Activated CD4-positive, alpha-beta memory T cell treated with anti-CD3 and anti-CD28 coated beads for 36 hours (primary cell): ENCODE results near the gene PLEKHB1. TPM values are rescaled to one million over a fixed set of nuclear protein-coding genes. Genes with fewer than 3 reads are reported as not detected.
A peak's percentile ranks its signal among the peaks of the same experiment; 100 is the strongest.
"Not testable (repeated sequence)": the region's sequence is repeated elsewhere in the genome, so short reads cannot be mapped to it uniquely, and the experiment has no call there.

Source experiments
- CTCF ChIA-PET: fragments of 350-600 bp; sonication (Branson Sonifier 250); formaldehyde crosslinking; loops from one replicate; lab custom pipeline; 2021; ENCODE audit warnings: antibody characterized with exemption, inconsistent platforms; lab: Charles Lee
- POLR2A ChIA-PET: fragments of 350-600 bp; sonication (Branson Sonifier 250); formaldehyde crosslinking; loops from one replicate; lab custom pipeline; 2021; ENCODE audit warnings: antibody characterized with exemption; lab: Charles Lee
- DNase-seq: peaks from one replicate; pipeline ENCODE4 v3.0.0-alpha.2; 2020
- H3K27ac Mint-ChIP-seq: one replicate; pipeline ENCODE4 v1.8.0; 2021; ENCODE audit warnings: mixed read lengths
- H3K27me3 Mint-ChIP-seq: one replicate; pipeline ENCODE4 v1.8.0; 2021; ENCODE audit warnings: mixed read lengths
- H3K36me3 Mint-ChIP-seq: one replicate; pipeline ENCODE4 v1.8.0; 2021; ENCODE audit warnings: mixed read lengths
- H3K4me1 Mint-ChIP-seq: one replicate; pipeline ENCODE4 v1.8.0; 2021; ENCODE audit warnings: low read depth, mixed read lengths
- H3K4me3 Mint-ChIP-seq: one replicate; pipeline ENCODE4 v1.8.0; 2021; ENCODE audit warnings: mild to moderate bottlenecking, mixed read lengths
- H3K9me3 Mint-ChIP-seq: one replicate; pipeline ENCODE4 v1.8.0; 2021; ENCODE audit warnings: mixed read lengths
- intact Hi-C: fragments of 100-400 bp; cut with micrococcal nuclease; formaldehyde crosslinking; loops from one replicate; pipeline ENCODE4 v1.15.1; 2023
- total RNA-seq, 2 experiments: library from RNA; stranded (reverse); gene quantifications; one replicate each; pipeline ENCODE4 v1.2.3, GENCODE V29; 2021

PLEKHB1 gene
- total RNA-seq, 2 experiments from 2014 or later, result 13.2 to 16.0 TPM

DNA sequence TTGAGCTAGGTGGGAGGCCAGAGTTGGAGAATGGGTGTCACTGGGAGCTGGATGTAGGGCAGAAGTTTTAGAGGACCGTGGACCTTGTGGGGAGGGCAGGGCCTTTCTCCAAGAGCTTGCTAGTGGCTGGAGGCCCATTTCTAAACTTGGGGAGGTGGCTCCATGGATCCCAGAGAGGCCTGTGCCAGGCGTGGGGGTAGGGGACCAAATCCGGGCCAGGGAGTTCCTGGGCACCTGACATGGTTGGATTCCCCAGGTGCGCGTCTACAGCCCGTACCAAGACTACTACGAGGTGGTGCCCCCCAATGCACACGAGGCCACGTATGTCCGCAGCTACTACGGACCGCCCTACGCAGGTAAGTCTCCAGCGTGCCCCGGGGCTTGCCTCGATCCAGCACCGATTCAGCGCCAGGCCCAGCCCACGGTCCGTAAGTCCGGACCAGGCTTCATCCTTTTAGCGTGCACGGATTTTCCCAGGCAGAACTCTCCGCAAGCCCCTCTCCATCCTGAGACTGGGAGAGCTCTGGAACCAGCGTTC, 14.2 kb downstream of the PLEKHB1 start:
- Mint-ChIP-seq H3K27me3 (no peaks in the 10 kb centered on the region), H3K4me1 (peaks cover 3% of the 10 kb centered on the region), H3K9me3 (no peaks in the 10 kb centered on the region), H3K27ac (no peak overlapping the region), H3K36me3 (no peaks in the 10 kb centered on the region), H3K4me3 (peak overlapping the region; percentile 36)
- CTCF ChIA-PET, result interaction anchor here (0.6 to 5.3 kb wide), 34 partner anchors 12 to 358 kb away, joined by 3 to 173 read pairs (median 4); partner anchors contain the start of genes ARHGEF17 and PLEKHB1
- intact Hi-C loops, result loop anchor here (1.0 kb wide), 2 partner anchors 35 to 309 kb away; no protein-coding TSS in a partner anchor
- no peak for DNase-seq
- POLR2A ChIA-PET, result no interaction called here

DNA sequence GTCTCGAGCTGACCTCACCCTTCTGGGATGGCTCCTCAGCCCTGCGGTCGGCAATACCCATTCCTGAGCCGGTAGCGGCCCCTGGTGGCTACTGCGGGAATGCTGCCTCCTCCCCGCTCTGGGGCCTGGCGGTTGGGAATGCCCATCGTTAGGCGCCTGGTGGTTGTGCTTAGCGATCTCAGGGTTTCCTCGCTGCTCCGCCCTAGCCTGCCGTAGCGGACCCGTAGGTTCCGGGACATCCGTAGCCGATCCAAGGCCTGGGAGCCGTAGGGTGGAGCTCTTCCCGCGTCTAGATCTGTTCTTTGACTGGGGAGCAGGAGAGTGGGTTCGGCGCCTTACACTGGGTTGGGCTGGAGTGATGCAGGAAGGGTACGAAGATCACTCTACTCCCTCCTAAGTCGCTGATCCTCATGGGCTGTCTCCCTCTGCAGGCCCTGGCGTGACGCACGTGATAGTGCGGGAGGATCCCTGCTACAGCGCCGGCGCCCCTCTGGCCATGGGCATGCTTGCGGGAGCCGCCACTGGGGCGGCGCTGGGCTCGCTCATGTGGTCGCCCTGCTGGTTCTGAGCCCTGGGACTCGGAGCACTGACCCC, 14.8 kb downstream of the PLEKHB1 start:
- H3K27ac Mint-ChIP-seq, result no peak overlapping the region
- peak; percentile 90 for DNase-seq
- ChIA-PET CTCF (interaction anchor here (0.5 to 5.3 kb wide), 38 partner anchors 11 to 561 kb away, joined by 3 to 173 read pairs (median 4); partner anchors contain the start of genes ARHGEF17 and PLEKHB1), POLR2A (no interaction called here)
- intact Hi-C loops, result loop anchor here (1.0 kb wide), 2 partner anchors 36 to 310 kb away; no protein-coding TSS in a partner anchor
- H3K4me1 Mint-ChIP-seq, result peaks cover 3% of the 10 kb centered on the region
- no peaks in the 10 kb centered on the region for H3K27me3 Mint-ChIP-seq
- H3K9me3 Mint-ChIP-seq, result no peaks in the 10 kb centered on the region
- peak overlapping the region; percentile 37 for H3K4me3 Mint-ChIP-seq
- H3K36me3 Mint-ChIP-seq, result no peaks in the 10 kb centered on the region

DNA sequence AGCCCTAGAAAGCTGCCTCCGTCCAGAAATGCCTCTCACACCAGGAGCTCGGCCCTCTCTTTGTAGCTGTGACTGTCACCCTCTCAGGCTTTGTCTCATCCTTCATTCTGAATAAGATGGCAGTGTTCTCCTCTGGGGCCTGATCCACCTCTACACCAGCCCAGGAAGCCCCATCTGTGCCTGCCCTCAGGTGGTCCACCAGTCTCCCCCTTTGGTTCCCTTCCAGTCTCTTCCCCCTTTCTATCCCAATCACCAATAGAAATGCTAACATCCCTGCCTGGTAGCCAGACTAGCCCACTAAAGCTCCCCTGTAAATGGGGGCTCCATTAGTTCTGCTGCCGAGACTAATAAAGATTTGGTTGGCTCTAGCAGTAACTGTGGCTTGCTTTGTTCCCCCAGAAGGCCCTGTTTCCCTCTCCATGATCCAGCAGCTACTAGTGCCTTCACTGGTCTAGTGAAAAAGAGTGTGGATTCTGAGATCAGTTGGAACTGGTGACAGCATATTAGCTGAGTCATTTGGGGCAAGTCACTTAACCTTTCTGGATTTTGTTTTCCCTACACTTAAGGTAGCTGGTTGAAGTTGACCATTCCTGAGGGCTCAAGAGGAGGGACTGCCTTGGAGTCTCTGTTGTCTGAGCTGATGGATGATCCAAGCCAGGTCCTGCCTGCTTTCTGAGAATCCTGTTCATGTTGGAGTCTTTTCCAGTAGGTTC, 16.2 kb downstream of the PLEKHB1 start:
- POLR2A ChIA-PET, result no interaction called here
- Mint-ChIP-seq H3K4me3 (no peak overlapping the region), H3K4me1 (peaks cover 3% of the 10 kb centered on the region), H3K27ac (no peak overlapping the region), H3K27me3 (no peaks in the 10 kb centered on the region), H3K36me3 (no peaks in the 10 kb centered on the region), H3K9me3 (no peaks in the 10 kb centered on the region)
- CTCF ChIA-PET, result interaction anchor here (0.8 to 5.3 kb wide), 12 partner anchors 10 to 659 kb away, joined by 3 to 173 read pairs (median 3); partner anchors contain the start of gene ARHGEF17
- intact Hi-C loops, result no loop called here
- DNase-seq, result no peak

DNA sequence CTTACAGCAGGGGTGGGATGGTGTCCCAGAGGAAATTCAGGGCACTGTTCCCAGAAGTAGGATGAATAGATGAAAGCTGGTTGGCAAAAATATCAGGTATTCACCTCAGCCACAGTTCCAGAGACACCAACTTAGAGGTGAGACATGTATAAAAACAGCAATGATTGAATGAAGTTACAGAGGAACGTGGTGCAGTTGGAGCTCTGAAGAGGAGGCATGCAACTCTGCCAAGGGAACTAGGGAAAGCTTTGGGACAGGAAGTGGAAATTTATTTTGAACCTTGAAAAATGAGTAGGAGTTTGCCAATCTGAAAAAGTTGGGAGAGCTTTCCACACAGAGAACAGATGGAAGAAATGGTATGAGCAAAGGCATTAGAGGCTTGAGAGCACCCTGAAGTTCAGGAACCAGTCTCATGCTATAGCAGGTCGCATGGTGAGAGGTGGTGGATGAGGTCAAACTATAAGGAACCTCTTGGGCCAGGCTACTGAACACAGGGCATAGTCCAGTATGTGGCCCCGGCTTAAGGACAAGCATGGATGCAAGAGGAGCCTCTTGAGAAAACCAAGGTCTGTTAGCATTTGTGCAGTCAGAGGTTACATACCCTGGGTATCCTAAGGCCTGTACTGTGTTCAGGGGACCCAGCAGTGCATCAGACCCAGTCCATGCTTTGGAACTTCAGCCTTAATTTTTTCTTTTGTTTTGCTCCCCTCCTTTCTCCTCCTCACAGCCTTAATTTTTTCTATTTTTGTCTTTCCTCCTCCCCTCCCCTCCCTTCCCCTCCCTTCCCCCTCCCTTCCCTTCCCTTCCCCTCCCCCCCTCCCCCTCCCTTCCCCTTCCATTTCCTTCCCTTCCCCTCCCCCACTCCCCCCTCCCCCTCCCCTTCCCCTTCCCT, 17.5 kb downstream of the PLEKHB1 start:
- intact Hi-C loops, result no loop called here
- Mint-ChIP-seq H3K4me1 (peaks cover 3% of the 10 kb centered on the region), H3K36me3 (no peaks in the 10 kb centered on the region), H3K27ac (no peak overlapping the region), H3K4me3 (no peak overlapping the region), H3K27me3 (no peaks in the 10 kb centered on the region), H3K9me3 (no peaks in the 10 kb centered on the region)
- ChIA-PET CTCF (interaction anchor here (1.2 to 5.3 kb wide), 5 partner anchors 30 to 313 kb away, joined by 3 to 173 read pairs (median 15); no protein-coding TSS in a partner anchor), POLR2A (no interaction called here)
- no peak for DNase-seq

DNA sequence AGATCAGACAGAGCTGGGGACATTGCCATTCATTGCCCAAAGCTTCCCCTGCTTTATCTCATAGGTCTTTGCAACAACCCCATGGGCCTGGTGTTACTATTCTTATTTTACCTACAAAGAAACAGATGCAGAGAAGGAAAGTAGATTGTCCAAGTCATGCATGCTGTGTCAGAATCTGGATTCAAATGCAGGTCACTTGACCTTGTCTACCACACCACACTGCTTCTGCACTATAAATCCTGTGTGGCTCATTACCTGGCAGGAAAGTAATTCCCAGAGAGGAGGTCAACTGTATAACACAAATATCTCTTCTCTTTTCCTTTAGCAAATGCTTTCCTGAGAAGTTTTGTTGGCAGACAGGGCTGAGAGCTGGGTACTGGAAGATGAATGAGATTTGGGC, 18.5 kb downstream of the PLEKHB1 start:
- intact Hi-C loops, result no loop called here
- CTCF ChIA-PET, result interaction anchor here (1.4 to 2.7 kb wide), 2 partner anchors 39 to 141 kb away, joined by 3 to 15 read pairs; no protein-coding TSS in a partner anchor
- Mint-ChIP-seq H3K27ac (no peak overlapping the region), H3K9me3 (no peaks in the 10 kb centered on the region), H3K4me1 (peaks cover 3% of the 10 kb centered on the region), H3K4me3 (no peak overlapping the region), H3K27me3 (no peaks in the 10 kb centered on the region), H3K36me3 (no peaks in the 10 kb centered on the region)
- DNase-seq, result no peak
- POLR2A ChIA-PET, result no interaction called here

DNA sequence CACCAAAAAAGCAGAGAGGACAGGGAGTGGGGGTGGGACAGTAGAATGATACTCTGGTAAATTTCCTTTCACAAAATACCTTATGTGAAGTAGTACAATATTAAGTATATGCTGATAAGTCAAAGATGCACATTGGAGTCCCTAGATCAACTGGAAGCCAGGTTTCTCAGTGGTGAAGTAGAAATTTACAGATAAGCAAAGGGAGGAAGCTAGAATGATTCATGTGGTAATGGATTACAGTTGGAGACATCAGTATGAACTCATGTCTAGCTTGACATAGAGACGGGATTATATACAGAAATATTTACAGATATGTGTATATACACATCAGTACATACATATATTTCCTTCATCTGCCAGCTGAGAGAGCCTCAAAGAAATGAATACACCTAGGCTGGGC, 21.5 kb downstream of the PLEKHB1 start:
- no peaks in the 10 kb centered on the region for H3K27me3 Mint-ChIP-seq
- POLR2A ChIA-PET, result no interaction called here
- no peak overlapping the region for H3K27ac Mint-ChIP-seq
- H3K4me3 Mint-ChIP-seq, result no peak overlapping the region
- no peaks in the 10 kb centered on the region for H3K9me3 Mint-ChIP-seq
- H3K4me1 Mint-ChIP-seq, result no peaks in the 10 kb centered on the region
- intact Hi-C loops, result no loop called here
- DNase-seq, result no peak
- H3K36me3 Mint-ChIP-seq, result no peaks in the 10 kb centered on the region
- CTCF ChIA-PET, result no interaction called here

DNA sequence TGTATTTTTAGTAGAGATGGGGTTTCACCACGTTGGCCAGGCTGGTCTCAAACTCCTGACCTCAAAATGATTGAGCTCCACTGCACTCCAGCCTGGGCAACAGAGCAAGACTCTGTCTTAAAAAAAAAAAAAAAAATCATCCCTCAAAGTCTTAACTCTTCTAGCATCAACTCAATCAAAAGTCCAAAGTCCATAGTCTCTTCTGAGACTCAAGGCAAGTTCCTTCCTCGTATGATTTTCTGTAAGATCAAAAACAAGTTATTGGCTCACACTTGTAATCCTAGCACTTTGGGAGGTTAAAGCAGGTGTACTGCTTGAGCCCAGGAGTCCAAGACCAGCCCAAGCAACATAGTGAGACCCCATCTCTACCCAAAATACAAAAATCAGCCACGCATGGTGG, 24.4 kb downstream of the PLEKHB1 start:
- Mint-ChIP-seq H3K9me3 (no peaks in the 10 kb centered on the region), H3K27me3 (no peaks in the 10 kb centered on the region), H3K4me3 (no peak overlapping the region), H3K27ac (no peak overlapping the region), H3K36me3 (peaks cover 3% of the 10 kb centered on the region), H3K4me1 (no peaks in the 10 kb centered on the region)
- intact Hi-C loops, result no loop called here
- ChIA-PET CTCF (interaction anchor here (5.1 kb wide), 1 partner anchor 10 kb away, joined by 25 read pairs; no protein-coding TSS in a partner anchor), POLR2A (interaction anchor here (0.6 kb wide), 1 partner anchor 135 kb away, joined by 5 read pairs; no protein-coding TSS in a partner anchor)
- no peak for DNase-seq

DNA sequence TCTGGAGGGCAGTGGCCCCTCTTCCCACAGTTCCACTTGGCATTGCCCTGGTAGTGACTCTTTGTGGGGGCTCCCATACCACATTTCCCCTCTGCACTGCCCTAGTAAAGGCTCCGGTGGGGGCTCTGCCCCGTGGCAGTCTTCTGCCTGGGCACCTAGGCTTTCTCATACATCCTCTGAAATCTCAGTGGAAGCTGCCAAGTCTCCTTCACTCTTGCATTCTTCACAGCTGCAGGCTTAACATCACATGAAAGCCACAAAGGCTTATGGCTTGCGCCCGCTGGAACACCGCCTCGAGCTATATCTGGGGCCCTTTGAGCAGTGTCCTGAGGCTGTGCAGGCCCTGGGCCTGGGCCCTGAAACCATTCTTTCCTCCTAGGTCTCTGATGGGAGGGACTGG, 25.3 kb downstream of the PLEKHB1 start:
- no peaks in the 10 kb centered on the region for H3K9me3 Mint-ChIP-seq
- intact Hi-C loops, result no loop called here
- no peaks in the 10 kb centered on the region for H3K27me3 Mint-ChIP-seq
- peaks cover 3% of the 10 kb centered on the region for H3K36me3 Mint-ChIP-seq
- ChIA-PET CTCF (interaction anchor here (0.9 to 5.1 kb wide), 3 partner anchors 10 to 321 kb away, joined by 3 to 25 read pairs (median 7); no protein-coding TSS in a partner anchor), POLR2A (no interaction called here)
- H3K27ac Mint-ChIP-seq, result no peak overlapping the region
- H3K4me3 Mint-ChIP-seq, result no peak overlapping the region
- no peaks in the 10 kb centered on the region for H3K4me1 Mint-ChIP-seq
- no peak for DNase-seq

DNA sequence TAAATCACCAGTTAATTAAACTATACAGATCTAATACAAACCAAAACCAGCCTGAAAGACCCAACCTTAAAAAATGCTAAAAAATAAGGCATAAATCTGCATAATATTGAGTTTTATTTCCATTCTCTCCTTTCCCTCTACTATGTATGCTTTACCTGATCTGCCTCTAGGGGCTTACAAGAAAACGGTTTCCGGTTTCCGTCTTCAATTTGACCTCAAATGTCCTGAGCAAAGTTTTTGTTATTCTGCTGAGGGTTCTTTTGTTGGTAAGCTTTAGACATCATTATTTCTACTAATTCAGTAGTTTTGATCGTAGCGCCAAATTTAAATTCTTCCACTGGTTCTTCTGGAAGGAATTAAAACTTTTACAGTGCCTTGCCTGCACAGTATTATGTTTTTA, 30.2 kb downstream of the PLEKHB1 start:
- H3K9me3 Mint-ChIP-seq, H3K36me3 Mint-ChIP-seq, H3K27me3 Mint-ChIP-seq, intact Hi-C loops, H3K4me1 Mint-ChIP-seq, POLR2A ChIA-PET, H3K4me3 Mint-ChIP-seq, DNase-seq, H3K27ac Mint-ChIP-seq: not testable (repeated sequence)
- CTCF ChIA-PET, result interaction anchor here (0.7 to 1.1 kb wide), 3 partner anchors 11 to 579 kb away, joined by 3 to 4 read pairs (median 3); no protein-coding TSS in a partner anchor

DNA sequence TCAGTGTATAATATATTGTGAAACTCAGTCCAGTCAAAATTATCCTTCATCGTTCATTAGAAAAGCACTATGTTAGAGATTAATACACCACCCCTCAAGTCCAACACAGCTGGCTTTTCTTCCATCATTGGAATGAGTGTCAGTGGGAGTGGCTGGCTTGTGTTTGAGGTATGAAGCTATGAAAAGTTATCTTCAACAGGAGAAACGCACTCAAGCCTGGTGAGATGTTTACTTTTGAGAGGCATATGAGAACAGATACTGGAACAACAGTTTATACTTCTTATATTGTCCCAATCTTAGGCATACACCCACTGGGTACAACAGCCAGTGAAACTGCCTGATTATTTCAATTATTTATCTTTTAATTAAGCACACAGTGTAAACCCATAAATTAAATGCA, 34.3 kb downstream of the PLEKHB1 start:
- H3K36me3 Mint-ChIP-seq, result peaks cover 8% of the 10 kb centered on the region
- POLR2A ChIA-PET, result no interaction called here
- H3K27ac Mint-ChIP-seq, result no peak overlapping the region
- CTCF ChIA-PET, result no interaction called here
- H3K4me3 Mint-ChIP-seq, result no peak overlapping the region
- no peaks in the 10 kb centered on the region for H3K9me3 Mint-ChIP-seq
- H3K4me1 Mint-ChIP-seq, result no peaks in the 10 kb centered on the region
- intact Hi-C loops, result no loop called here
- DNase-seq, result no peak
- no peaks in the 10 kb centered on the region for H3K27me3 Mint-ChIP-seq

DNA sequence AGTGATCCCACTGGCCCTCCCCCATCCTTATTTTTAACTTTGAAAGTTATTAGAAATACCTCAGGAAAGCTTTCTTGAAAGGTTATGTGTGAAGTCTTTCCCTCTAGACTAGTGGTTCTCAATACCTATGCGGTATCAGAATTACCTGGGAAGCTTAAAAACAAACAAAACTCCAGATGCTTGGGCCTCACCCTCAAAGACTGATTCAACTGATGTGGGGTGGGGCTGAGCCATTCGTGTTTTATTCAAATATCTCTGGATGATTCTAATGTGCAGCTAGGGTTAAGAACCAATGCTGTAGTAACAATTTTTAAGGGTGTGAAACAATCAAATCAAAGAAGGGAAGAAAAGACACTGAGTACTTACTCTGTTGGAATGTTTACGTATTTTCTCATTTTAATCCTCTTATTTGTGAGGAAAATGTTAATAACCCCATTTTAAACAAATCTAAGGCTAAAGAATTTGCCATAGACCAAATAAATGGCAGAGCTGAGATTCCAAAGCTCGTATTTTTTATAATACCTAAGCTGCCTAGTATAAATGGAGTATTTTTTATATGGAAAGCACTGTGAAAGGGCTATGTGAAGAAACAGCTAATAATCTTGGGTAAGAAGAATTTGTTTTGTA, 47.6 kb downstream of the PLEKHB1 start:
- H3K4me1 Mint-ChIP-seq, result no peaks in the 10 kb centered on the region
- intact Hi-C loops, result no loop called here
- peaks cover 6% of the 10 kb centered on the region for H3K36me3 Mint-ChIP-seq
- POLR2A ChIA-PET, result no interaction called here
- no peak overlapping the region for H3K27ac Mint-ChIP-seq
- CTCF ChIA-PET, result interaction anchor here (0.6 to 1.1 kb wide), 3 partner anchors 31 to 68 kb away, joined by 3 read pairs; no protein-coding TSS in a partner anchor
- no peaks in the 10 kb centered on the region for H3K27me3 Mint-ChIP-seq
- H3K4me3 Mint-ChIP-seq, result no peak overlapping the region
- no peaks in the 10 kb centered on the region for H3K9me3 Mint-ChIP-seq
- no peak for DNase-seq
